HG03103 (cell line): ENCODE results near the gene ISG20L2.

Experiments
- ATAC-seq: cut with Tn5 transposase; IDR thresholded peaks from one replicate; pipeline ENCODE4 v1.9.1; 2021; ENCODE audit warnings: low read depth; ENCODE audit not compliant: unreplicated experiment

ISG20L2 gene

DNA sequence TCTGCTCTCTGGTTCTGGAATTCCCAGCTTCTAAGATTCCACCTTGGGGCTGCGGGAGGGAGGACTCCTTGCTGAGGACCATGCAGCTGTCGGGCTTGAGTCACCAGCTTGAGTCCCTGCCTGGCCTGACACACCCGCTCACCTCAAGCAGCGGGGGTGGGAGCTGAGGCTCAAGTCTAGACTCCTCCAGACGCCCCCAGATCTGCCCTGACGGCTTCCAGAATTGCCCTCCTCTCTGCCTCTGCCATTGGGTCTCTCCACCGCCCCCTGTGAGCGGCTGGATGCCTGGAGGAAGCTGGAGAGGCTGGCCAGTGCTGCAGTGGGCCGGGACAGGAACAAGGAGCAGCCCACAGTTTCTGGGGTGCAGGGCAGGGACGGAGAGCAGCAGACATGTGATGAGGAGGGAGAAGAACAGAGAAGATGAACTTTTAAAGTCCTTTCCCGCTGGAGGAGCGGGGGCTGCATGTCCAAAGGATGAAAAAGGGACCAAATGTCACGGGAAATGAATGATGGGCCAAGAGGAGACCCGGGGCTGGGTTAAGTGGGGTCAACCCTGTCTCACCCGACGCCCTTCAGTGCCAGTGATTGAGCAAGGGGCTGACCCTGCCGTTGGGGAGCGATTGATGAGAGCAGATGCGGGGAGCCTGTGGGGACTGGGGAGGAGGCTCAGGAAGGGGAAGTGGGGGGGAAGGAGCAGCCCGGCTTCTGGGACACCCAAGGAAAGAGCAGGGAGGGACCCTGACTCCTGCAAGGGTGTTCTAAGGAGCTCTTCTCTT, 36.7 kb downstream of the ISG20L2 start:
- no peak for ATAC-seq

DNA sequence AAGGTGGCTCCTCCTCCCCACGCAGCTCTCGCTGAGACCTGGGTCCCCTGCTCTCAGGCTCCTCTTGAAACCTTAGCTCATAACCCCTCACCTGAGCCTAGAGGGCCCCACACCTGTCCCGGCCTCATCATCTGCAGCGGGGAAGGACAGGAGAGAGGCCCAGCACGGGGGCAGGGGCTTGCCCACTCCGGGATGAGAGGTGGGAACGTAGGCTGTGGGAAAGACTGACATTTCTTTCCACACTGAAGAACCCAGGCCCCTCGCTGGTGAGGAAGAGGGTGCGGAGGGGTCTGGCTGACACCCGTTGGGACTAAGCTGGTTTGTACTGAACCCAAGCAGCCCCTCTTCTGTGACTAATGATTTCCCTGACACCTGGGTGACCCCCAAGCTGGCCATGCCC, 37.4 kb downstream of the ISG20L2 start:
- ATAC-seq, result no peak

DNA sequence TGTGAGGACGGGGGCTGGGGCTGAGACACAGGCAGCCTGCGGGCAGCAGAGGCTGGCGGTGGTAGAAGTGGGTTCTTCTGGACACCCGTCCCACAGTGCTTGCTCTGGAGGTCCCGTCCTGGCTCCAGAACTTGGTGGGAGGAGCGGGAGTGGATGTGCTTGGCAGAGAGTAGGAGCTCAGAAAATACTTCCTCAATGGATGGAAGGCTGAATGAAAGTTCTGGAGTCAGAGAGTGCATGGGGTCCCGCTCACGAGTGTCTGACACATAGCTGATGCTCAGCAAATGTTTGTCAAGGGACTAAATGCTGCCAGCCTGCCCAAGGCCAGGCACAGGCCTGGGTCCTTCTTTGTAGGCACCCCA, 37.9 kb downstream of the ISG20L2 start:
- ATAC-seq, result no peak

DNA sequence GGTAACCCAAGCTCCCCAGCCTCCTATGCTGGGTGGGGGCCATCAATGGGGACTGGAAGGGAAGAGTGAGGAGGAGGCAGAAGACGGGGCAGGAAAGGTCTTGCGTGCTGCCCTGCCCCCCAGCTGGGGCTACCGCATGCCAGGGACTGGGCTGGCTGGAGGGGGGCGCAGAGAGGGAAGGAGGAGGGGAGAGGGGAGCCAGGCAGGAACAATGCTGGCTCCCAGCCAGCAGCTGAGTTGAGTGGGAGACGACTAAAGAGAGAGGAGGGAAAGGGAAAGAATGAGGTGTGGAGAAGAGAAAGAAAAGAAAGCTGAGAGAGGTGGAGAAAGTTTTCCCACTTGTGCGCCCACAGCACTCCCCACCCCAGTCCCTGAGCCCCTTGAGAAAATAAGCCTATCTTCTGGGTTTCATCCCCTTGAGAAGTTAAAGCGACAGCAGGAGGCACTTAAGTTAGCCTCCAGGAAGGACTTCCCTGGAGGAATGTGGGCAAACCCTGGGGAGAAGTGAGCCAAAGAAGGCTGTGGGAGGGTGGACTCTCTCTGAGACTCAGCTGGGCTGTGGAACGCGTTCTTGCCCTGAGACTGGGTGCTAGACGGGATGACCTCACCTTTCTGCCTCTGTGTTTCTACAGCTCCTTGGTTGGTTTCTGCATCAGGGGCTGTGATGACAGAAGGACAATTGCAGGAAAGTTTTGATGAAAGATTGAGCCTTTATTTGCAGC, 38.5 kb downstream of the ISG20L2 start:
- no peak for ATAC-seq

DNA sequence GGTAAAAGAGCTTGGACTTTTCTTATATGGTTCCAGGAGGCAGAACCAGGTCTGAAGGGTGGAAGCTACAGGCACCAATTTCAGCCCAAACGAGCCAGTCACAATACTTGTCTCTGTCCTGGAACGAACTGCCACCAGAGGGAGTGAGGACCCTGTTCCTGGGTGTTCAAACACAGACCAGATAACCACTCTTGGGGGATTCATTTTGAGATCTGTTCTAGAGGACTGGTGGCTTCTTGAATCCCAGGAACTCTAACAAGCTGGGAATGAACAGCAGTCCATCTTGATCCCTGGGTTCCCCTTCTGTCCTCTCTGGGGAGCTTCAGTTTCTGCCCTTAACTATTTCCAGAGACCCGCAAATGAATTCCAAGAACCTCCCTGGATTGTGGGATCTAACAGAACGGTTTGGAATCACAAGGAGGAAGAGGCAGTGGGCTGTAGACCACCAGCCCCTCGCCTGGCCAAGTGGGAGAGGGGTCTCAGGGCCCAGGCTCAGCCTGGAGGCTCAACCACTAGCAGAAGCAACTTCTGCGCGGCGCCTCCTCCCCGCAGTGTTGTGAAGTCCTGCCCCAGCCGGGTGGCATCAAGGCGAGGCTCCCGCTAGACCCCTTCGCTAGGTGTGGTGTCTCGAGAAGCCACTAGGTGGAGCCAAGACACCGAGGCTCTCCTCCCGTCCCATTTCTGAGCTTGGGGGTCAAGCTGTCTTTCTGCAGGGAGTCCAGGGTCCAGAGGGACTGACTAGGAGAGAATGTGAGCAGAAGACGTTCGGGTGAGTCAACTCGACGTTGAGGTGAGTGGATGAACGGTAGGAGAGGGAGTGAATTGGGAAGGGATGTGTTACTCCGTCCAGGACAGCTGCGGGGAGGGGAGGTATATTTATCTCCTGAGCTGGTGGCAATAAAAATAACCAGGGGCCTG, 39.3 kb downstream of the ISG20L2 start:
- no peak for ATAC-seq

DNA sequence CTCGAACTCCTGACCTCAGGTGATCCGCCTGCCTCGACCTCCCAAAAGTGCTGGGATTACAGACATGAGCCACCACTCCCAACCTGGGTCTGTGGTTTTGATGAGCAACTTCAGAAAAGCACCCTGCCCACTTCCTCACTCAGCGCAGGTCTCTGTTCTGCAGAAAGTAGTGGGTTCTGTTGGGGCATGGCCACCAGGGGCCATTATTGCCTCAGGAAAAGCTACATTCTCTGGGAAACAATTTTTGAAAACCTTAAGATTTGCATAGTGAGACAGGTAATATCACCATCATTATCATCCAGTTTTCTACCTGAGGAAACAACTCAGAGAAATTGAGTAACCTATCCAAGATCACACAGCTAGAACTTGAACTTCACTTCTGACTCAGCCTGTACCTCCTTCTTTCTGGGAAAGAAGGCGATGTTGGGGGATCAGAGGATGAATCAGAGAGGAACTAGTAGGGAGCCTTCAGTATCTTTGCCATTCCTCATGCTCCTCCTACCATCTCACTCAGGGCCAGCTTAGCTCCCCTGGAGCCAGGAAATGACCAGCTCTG, 44.3 kb downstream of the ISG20L2 start:
- no peak for ATAC-seq

DNA sequence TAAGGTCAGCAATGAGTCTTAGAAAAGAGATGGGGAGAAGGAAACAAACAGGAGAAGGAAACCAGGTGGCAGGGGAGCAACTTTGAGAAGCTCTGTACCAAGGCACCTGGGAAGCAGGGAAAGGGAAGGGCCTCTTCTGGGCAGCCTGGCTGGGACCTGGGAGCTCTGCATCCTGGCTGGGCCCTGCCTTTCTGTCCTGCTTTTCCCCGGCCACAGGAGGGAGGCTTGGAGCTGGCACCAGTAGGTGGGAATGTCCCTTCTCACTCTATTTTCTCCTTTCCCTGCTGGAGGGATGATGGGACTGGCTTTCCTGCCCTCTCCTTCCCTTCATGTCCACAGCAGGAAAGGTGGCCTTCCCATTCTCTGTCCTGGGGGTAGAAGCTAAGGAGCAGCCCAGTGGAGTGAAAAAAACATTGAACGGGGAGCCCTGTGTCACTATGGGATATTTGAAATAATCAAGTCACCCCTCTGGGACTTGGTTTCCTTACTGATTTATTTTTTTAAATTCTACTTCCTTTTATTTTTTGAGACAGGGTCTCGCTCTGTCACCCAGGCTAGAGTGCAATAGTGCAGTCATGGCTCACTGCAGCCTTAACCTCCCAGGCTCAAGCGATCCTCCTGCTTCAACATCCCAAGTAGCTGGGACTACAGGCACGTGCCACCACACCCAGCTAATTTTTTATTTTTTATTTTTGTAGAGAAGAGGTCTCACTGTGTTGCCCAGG, 46.2 kb downstream of the ISG20L2 start:
- no peak for ATAC-seq

DNA sequence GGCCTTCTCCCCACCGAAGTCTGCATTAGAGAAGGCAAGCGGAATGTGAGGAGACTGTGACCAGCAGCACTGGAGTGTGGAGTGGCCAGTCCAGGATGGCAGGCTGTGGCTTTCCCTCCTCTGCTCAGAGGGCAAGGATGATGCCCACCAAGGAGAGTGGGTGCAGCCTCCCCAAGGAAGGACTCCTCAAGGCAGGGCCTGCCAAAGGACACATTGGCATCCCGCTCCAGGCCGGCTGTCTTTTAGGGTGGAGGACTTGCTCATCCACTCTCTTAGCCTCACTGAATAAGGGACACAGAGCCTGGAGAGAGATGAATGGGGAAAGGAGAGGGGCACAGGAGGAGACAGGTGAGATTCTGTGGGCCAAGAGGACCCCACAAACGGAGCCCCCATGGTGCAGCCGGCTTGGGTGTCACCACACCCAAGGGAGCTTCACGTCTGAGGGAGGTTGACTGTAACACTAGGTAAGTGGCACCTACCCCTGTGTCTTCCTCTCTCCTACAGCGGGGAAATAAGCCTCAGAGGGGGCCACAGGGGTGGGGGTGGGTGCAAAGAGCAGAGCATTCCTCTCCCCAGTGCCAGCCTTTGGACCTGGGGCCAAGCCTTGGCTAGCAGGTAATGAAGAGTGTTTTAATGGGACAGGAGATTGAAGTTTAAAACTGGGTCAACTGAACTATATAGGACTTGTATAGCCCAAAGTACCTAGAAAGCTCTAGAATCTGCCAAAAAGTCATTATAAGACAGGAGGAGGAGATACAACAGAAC, 47.2 kb downstream of the ISG20L2 start:
- no peak for ATAC-seq

DNA sequence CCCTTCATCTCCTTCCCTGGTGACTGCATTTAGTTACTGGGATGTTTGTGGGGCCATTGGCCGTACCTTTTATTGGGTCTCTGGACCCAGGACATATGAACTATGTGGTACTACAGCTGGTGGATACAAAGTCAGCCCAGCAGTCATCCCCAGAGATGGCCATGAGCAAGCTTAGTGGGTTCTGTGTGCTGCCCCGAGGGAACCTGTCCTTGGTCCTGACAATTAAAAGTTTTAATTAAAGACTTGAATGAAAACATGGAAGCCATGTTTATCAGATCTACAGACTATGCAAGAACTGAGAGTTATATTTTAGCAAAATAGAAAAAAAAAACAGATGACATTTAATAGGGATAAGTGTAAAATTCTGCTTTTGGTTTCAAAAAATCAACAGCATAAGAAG, 48.5 kb downstream of the ISG20L2 start:
- no peak for ATAC-seq

DNA sequence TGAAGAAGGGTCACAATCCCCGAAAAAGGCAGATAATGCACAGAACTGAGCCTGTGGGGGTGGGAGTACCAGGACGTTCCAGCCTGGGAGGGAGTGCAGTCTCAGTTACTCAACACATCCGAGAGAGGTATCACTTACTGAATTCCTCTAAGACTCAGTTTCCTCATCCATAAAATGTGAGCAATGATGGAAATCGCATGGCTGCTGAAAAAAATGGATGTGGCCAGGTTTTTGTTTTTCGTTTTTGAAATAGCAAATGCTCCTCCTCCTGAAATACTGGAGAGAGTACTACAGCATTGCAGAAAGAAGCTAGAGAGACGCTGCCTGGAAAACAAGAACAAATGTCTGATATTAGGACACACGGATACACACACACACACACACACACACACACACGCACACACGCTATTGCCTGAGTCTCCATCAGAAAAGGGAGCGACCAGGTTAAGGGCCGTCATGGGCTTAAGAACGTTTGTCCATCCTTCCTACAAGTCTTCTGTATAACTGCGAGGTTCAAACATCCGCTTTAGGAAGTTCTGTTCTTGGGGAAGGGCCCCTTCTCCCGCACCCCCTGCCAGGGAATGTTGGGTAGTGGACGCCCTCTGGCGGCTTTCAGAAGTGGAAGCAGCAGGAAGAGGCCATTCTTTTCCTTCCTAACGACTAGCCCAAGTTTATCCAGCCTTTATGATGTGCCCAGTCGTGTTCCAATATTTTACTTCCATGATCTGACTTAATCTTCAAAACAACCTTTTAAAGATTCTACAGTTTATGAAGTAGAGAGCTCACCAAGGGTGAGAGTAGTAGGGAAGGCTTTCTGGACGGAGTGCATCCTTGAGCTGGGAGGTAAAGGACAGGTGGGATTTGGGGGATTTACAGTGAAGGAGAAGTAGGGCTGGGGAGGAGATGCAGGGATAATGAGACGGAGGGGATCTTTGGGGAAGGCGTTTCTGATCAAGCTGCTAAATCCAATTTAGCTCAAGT, 50.7 kb downstream of the ISG20L2 start:
- ATAC-seq, result no peak

DNA sequence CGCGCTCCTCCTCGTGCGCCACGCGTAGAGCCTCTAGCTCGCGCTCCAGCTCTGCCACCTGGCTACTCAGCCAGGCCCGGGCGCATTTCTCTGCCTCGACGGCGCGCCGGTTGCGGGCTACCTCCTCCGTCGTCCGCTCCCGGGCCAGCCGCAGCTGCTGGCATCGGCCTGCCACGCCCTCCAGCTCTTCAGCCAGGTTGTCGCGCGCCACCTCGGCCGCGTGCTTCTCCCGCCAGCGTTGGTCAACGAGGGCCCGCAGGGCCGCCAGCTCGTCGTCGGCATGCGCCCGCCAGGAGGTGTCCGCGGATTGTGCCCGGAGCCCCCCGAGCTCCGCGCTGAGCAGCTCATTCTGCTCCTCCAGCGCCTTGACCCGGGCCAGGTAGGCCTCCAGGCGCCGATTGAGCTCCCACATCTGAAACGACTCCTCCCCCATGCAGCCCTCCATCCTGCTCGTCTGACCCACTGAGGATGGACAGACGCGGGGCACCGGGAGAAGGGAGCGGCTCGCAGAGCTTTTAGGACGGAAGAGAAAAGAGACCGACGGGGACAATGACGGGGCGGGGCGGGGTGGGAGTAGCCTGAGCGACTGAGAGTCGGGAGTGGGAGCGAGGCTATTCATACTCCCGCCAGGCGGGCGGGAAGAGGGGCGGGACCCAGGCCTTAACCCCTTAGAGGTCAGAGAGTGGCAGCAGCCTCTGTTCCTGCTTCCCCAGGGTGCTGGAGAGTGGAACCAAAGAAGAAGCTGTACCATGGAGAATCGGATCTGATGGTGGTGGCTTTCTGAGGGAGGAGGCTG, 51.5 kb downstream of the ISG20L2 start, which contains the start of gene NES:
NES (minus strand) TSS at position 588 of the 796 bp plus-strand sequence; CDS start at position 445, 143 bp downstream.
- ATAC-seq, result no peak

DNA sequence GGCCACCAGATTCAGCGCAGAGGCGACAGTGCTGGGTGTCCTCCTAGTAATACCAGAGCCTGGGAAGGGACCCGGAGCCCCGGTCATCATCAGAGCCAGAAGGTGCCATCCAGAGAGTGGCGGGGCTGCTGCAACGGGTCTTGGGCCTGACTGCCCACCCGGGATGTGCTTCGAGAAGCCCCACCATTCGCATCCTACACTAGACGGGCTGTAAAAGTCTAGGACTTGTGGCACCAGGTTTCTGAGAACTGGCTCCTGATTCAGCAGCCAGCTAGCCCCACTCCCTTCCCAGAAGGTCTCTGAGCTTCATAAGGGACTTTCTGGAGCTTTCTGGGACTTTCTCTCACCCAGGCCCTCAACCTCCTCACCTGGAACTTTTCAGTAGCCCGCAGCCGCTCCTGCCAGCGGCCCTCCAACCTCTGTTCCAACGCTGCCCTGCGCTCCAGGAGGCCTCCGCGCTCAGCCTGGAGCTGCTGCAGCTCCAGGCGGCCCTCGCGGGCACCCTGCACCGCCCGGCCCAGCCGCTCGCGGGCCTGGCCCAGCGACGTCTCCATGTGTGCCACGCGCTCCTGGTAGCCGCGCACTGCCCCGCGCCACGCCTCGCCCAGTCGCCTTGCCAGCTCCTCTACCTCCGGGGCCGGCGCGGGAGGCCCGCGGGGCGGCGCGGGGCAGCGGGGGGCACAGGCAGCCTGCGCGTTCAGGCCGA, 52.3 kb downstream of the ISG20L2 start:
- no peak for ATAC-seq

DNA sequence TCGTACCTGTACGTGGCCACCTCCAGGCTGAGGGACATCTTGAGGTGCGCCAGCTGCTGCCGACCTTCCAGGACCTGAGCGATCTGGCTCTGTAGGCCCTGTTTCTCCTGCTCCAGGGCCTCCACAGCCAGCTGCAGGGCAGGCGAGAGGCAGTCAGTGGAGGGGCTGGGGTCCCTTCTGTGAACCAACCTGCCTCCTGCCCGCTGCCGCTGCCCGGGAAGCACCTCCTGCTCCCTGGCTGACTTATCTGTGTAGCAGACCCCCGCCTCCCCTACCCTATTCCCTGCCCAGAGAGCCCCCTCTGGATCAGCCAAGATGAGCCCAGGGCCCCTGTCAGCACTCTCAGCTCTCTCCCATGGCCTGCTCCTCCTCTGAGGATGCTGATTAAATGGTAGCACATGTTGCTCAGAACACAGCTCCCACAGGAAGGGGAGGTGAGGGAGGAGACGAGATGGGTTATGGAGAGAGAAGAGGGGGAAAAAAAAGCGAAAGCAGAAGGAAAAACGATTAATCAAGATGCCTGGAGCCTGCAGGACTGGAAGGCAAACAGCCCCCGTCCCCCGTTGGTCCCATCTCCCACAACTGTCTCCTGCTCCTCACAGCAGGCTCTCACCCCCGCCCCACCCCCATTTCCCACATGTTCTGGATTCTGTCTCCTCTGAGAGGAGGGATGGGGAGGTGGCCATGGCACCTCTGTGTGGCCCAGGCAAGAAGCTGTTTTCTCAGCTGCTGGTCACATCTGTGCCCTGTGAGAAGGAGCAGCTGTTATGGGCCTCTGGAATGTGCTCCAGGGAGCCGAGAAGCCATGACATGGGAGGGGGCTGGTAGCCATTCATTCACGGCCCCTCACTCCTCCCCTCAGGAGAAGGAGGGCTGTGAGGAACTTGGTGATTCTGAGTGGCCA, 53.1 kb downstream of the ISG20L2 start:
- ATAC-seq, result no peak

DNA sequence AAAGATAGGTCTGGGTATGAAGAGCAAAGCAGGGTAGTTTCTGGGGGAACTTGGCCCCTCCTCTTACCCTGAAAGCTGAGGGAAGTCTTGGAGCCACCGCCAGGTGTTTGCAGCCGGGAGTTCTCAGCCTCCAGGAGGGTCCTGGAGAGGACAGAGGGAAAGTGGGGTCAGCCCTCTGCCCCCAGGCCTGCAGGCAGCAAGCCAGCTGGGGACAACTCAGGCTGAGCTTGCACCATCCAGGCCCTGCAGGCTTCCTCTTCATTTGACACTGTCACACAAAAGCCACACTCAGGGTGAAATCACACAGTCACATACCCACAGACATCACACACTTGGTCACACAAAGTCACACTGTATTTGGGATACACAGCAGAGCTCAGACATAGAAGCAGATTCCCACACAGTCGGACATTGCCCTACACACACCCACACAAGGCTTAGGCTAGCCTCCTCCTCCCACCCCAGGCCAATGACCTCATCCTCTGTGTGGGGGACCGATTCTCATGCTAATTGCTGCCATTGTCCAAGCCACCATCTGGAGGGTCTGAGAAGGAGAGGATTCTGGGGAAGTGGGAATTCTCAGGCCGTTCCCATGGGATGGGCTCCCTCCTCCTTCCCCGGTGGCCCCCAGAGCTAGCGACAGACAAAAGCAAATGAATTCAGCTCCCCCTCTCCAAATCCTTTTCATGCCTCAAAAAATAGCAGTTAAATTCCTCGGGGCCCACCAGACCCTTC, 55.0 kb downstream of the ISG20L2 start:
- no peak for ATAC-seq
